HEK293 (cell line): ENCODE results near the gene PDZRN3.

Experiments used
- CTCF ChIA-PET: fragments of 350-600 bp; formaldehyde crosslinking; extraction: SDS; loops from one replicate; lab custom pipeline; 2021; ENCODE audit warnings: antibody characterized with exemption; lab: Yijun Ruan, JAX
- POLR2A ChIA-PET: fragments of 300-600 bp; formaldehyde crosslinking; extraction: SDS; loops from one replicate; lab custom pipeline; 2020; ENCODE audit warnings: antibody characterized with exemption, inconsistent platforms; lab: Yijun Ruan, JAX
- H3K27ac ChIP-seq: fragments of 200-500 bp; sonication (Bioruptor generic); 2 replicates; pipeline ENCODE4 v1.5.1; 2014; ENCODE audit warnings: low read depth, low read length, control low read depth, inconsistent platforms; ENCODE audit errors: extremely low read depth
- H3K36me3 ChIP-seq, 2 experiments: fragments of 200-500 bp in 1 of 2; sonication (Bioruptor generic) in 1 of 2; 1 replicate in 1 of 2; 2 replicates in 1 of 2; pipeline ENCODE4 v1.5.1; 2014 to 2017; ENCODE audit warnings: inconsistent platforms in 2 of 2, low read length in 2 of 2; ENCODE audit not compliant: control insufficient read depth in 2 of 2, insufficient read depth in 1 of 2
- H3K4me1 ChIP-seq: fragments of 200-500 bp; sonication (Bioruptor generic); 2 replicates; pipeline ENCODE4 v1.5.1; 2014; ENCODE audit warnings: mild to moderate bottlenecking, low read length, inconsistent platforms; ENCODE audit not compliant: control insufficient read depth, insufficient read depth
- H3K4me3 ChIP-seq: 2 replicates; pipeline ENCODE4 v1.5.1; 2011; ENCODE audit warnings: low read depth, mild to moderate bottlenecking, control low read depth, low read length, moderate library complexity
- H3K9me3 ChIP-seq: fragments of 200-500 bp; sonication (Bioruptor generic); 2 replicates; pipeline ENCODE4 v1.5.1; 2014; ENCODE audit warnings: low read depth, low read length, inconsistent platforms; ENCODE audit not compliant: control insufficient read depth, insufficient read depth
- HOXA7 ChIP-seq: sonication (generic); formaldehyde crosslinking; IDR thresholded peaks from 2 replicates; pipeline ENCODE4 v1.8.1; 2022; ENCODE audit warnings: missing genetic modification reagents, borderline replicate concordance
- KLF7 ChIP-seq: fragments of 450-650 bp; formaldehyde crosslinking; IDR thresholded peaks from 2 replicates; pipeline ENCODE4 v1.5.1; 2016; ENCODE audit warnings: missing biosample characterization, missing genetic modification characterization, borderline replicate concordance
- KLF8 ChIP-seq: fragments of 450-650 bp; formaldehyde crosslinking; IDR thresholded peaks from 2 replicates; pipeline ENCODE4 v1.5.1; 2016; ENCODE audit warnings: missing biosample characterization, missing genetic modification characterization
- OVOL3 ChIP-seq: fragments of 450-650 bp; formaldehyde crosslinking; IDR thresholded peaks from 2 replicates; pipeline ENCODE4 v1.5.1; 2016; ENCODE audit warnings: missing biosample characterization, missing genetic modification characterization
- SCRT2 ChIP-seq: fragments of 450-650 bp; formaldehyde crosslinking; IDR thresholded peaks from 2 replicates; pipeline ENCODE4 v1.5.1; 2016; ENCODE audit warnings: missing biosample characterization, missing genetic modification characterization
- ZBTB20 ChIP-seq: fragments of 450-650 bp; formaldehyde crosslinking; IDR thresholded peaks from 2 replicates; pipeline ENCODE4 v1.5.1; 2016; ENCODE audit warnings: missing biosample characterization, missing genetic modification characterization
- ZBTB48 ChIP-seq: fragments of 450-650 bp; formaldehyde crosslinking; IDR thresholded peaks from 2 replicates; pipeline ENCODE4 v1.5.1; 2016; ENCODE audit warnings: missing biosample characterization, missing genetic modification characterization
- ZBTB8A ChIP-seq: fragments of 450-650 bp; formaldehyde crosslinking; IDR thresholded peaks from 2 replicates; pipeline ENCODE4 v1.5.1; 2016; ENCODE audit warnings: missing biosample characterization, missing genetic modification characterization
- ZEB2 ChIP-seq: fragments of 450-650 bp; formaldehyde crosslinking; IDR thresholded peaks from 2 replicates; pipeline ENCODE4 v1.5.1; 2016; ENCODE audit warnings: missing biosample characterization, missing genetic modification characterization
- ZFP37 ChIP-seq: fragments of 450-650 bp; formaldehyde crosslinking; IDR thresholded peaks from 2 replicates; pipeline ENCODE4 v1.5.1; 2016; ENCODE audit warnings: missing biosample characterization, missing genetic modification characterization
- ZFP41 ChIP-seq: fragments of 450-650 bp; formaldehyde crosslinking; IDR thresholded peaks from 2 replicates; pipeline ENCODE4 v1.5.1; 2016; ENCODE audit warnings: missing biosample characterization, missing genetic modification characterization, borderline replicate concordance
- ZNF138 ChIP-seq: fragments of 450-650 bp; formaldehyde crosslinking; IDR thresholded peaks from 2 replicates; pipeline ENCODE4 v1.5.1; 2016; ENCODE audit warnings: missing biosample characterization, missing genetic modification characterization, borderline replicate concordance
- ZNF214 ChIP-seq: fragments of 450-650 bp; formaldehyde crosslinking; IDR thresholded peaks from 2 replicates; pipeline ENCODE4 v1.5.1; 2017; ENCODE audit warnings: missing biosample characterization, mild to moderate bottlenecking, missing genetic modification characterization, borderline replicate concordance
- ZNF426 ChIP-seq: fragments of 450-650 bp; formaldehyde crosslinking; IDR thresholded peaks from 2 replicates; pipeline ENCODE4 v1.5.1; 2017; ENCODE audit warnings: missing biosample characterization, missing genetic modification characterization, mild to moderate bottlenecking, inconsistent platforms, moderate library complexity
- ZNF629 ChIP-seq: fragments of 450-650 bp; formaldehyde crosslinking; IDR thresholded peaks from 2 replicates; pipeline ENCODE4 v1.5.1; 2017; ENCODE audit warnings: missing biosample characterization, missing genetic modification characterization
- ZNF707 ChIP-seq: fragments of 450-650 bp; formaldehyde crosslinking; IDR thresholded peaks from 2 replicates; pipeline ENCODE4 v1.5.1; 2016; ENCODE audit warnings: missing biosample characterization, missing genetic modification characterization
- ZNF785 ChIP-seq: fragments of 450-650 bp; formaldehyde crosslinking; IDR thresholded peaks from 2 replicates; pipeline ENCODE4 v1.5.1; 2016; ENCODE audit warnings: missing biosample characterization, missing genetic modification characterization
- TF ChIP-seq, protein P1 (sequence below): fragments of 450-650 bp; formaldehyde crosslinking; IDR thresholded peaks from 2 replicates; pipeline ENCODE4 v1.5.1; 2017; ENCODE audit warnings: missing biosample characterization, mild to moderate bottlenecking, missing genetic modification characterization, moderate library complexity
- TF ChIP-seq, protein P2 (sequence below): fragments of 450-650 bp; formaldehyde crosslinking; IDR thresholded peaks from 2 replicates; pipeline ENCODE4 v1.5.1; 2017; ENCODE audit warnings: missing biosample characterization, missing genetic modification characterization
- TF ChIP-seq, protein P3 (sequence below): fragments of 450-650 bp; formaldehyde crosslinking; IDR thresholded peaks from 2 replicates; pipeline ENCODE4 v1.5.1; 2016; ENCODE audit warnings: missing biosample characterization, missing genetic modification characterization

Gene PDZRN3

GRCh38 chr3:73663495-73663894 lies 38.8 kb upstream of the PDZRN3 start (continued):
- no peak for TF ChIP-seq ZBTB20 (tag by site-specific recombination)
- TF ChIP-seq, protein P1, sequence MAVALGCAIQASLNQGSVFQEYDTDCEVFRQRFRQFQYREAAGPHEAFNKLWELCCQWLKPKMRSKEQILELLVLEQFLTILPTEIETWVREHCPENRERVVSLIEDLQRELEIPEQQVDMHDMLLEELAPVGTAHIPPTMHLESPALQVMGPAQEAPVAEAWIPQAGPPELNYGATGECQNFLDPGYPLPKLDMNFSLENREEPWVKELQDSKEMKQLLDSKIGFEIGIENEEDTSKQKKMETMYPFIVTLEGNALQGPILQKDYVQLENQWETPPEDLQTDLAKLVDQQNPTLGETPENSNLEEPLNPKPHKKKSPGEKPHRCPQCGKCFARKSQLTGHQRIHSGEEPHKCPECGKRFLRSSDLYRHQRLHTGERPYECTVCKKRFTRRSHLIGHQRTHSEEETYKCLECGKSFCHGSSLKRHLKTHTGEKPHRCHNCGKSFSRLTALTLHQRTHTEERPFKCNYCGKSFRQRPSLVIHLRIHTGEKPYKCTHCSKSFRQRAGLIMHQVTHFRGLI (tag by site-specific recombination), result no peak
- TF ChIP-seq HOXA7 (CRISPR knock-in tag), result no peak
- no peak for TF ChIP-seq KLF7 (tag by site-specific recombination)
- no peak for TF ChIP-seq KLF8
- TF ChIP-seq, protein P2, sequence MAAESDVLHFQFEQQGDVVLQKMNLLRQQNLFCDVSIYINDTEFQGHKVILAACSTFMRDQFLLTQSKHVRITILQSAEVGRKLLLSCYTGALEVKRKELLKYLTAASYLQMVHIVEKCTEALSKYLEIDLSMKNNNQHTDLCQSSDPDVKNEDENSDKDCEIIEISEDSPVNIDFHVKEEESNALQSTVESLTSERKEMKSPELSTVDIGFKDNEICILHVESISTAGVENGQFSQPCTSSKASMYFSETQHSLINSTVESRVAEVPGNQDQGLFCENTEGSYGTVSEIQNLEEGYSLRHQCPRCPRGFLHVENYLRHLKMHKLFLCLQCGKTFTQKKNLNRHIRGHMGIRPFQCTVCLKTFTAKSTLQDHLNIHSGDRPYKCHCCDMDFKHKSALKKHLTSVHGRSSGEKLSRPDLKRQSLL (tag by site-specific recombination), result no peak
- TF ChIP-seq ZBTB48 (tag by site-specific recombination), result no peak
- TF ChIP-seq, protein P3, sequence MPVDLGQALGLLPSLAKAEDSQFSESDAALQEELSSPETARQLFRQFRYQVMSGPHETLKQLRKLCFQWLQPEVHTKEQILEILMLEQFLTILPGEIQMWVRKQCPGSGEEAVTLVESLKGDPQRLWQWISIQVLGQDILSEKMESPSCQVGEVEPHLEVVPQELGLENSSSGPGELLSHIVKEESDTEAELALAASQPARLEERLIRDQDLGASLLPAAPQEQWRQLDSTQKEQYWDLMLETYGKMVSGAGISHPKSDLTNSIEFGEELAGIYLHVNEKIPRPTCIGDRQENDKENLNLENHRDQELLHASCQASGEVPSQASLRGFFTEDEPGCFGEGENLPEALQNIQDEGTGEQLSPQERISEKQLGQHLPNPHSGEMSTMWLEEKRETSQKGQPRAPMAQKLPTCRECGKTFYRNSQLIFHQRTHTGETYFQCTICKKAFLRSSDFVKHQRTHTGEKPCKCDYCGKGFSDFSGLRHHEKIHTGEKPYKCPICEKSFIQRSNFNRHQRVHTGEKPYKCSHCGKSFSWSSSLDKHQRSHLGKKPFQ (tag by site-specific recombination), result no peak
- no peak for TF ChIP-seq ZFP41 (tag by site-specific recombination)
- TF ChIP-seq OVOL3 (tag by site-specific recombination), result no peak
- TF ChIP-seq ZNF785 (tag by site-specific recombination), result no peak
- no peak for TF ChIP-seq ZNF138 (tag by site-specific recombination)
- TF ChIP-seq ZNF707 (tag by site-specific recombination), result no peak
- TF ChIP-seq ZNF214 (tag by site-specific recombination), result no peak

DNA sequence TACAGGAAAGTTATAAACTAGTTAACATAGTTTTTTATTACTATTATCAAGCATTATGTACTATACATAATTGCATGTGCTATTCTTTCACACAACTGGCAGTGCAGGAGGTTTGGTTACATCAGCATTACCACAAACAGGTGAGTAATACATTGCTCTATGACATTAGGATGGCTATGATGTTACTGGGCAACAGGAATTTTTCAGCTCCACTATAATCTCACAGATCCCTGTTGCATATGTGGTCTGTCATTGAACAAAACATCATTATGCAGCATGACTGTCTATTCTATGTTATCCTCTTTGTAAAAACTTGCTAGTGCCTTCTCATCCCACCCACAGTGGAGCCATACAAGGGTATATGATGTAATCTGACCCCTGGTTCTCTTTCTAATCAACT lies 36.5 kb upstream of the PDZRN3 start:
- Histone ChIP-seq H3K4me1 (no peaks in the 10 kb centered on the region), H3K9me3 (no peaks in the 10 kb centered on the region), H3K36me3 (no peaks in the 10 kb centered on the region), H3K27ac (no peak overlapping the region)
- CTCF ChIA-PET, result interaction anchor here (0.9 kb wide), 1 partner anchor 18 kb away, joined by 3 read pairs; no protein-coding TSS in a partner anchor
- TF ChIP-seq ZNF629, result 0 out of 2 replicates have a peak, but pooled peaks have one; percentile 14
- TF ChIP-seq ZFP37 (tag by site-specific recombination), result no peak
- TF ChIP-seq SCRT2 (tag by site-specific recombination), result peak; percentile 71
- TF ChIP-seq, all 188 proteins: peak for 2
- POLR2A ChIA-PET, result no interaction called here
- no peak overlapping the region for H3K4me3 ChIP-seq

DNA sequence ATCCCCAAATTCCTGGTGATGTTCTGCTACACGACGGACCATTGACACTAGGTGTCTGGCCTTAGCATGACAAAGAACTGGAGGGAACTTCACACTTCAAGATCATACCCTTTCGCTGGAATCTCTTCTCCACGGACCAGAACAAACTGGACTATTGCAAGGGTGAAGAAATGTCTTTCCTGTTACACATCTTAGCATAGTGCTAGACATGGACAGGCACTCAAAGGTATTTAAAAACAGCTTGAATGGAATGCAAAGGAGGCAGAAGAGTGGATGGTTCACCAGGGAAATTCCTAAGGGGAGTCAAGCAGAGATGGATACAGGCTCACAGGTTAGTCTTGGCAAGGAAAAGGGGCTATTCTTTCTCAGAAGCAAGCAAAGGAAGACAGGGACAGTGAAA lies 33.5 kb upstream of the PDZRN3 start:
- TF ChIP-seq ZNF426 (no peak), ZBTB8A (tag by site-specific recombination) (no peak), ZEB2 (tag by site-specific recombination) (no peak)
- TF ChIP-seq, all 188 proteins: peak for 0
- CTCF ChIA-PET, result no interaction called here
- no peaks in the 10 kb centered on the region for H3K9me3 ChIP-seq
- H3K4me1 ChIP-seq, result no peaks in the 10 kb centered on the region
- H3K4me3 ChIP-seq, result no peak overlapping the region
- no peak overlapping the region for H3K27ac ChIP-seq
- no peaks in the 10 kb centered on the region for H3K36me3 ChIP-seq
- POLR2A ChIA-PET, result no interaction called here
